Mesendoderm (in vitro differentiated cells): ENCODE data around the gene OR2F2.

Experiments
- DNase-seq: peaks from one replicate; pipeline ENCODE4 v3.0.0; 2013
- H2AK5ac ChIP-seq: 2 replicates; pipeline ENCODE4 v1.6.1; 2013; ENCODE audit warnings: low read length, inconsistent platforms
- H2BK120ac ChIP-seq: 2 replicates; pipeline ENCODE4 v1.6.1; 2013; ENCODE audit warnings: low read depth, mild to moderate bottlenecking, low read length, moderate library complexity, mixed read lengths
- H2BK15ac ChIP-seq: replicated peaks from 2 replicates; pipeline ENCODE4 v1.6.1; 2013; ENCODE audit warnings: low read depth, mild to moderate bottlenecking, moderate library complexity
- H2BK5ac ChIP-seq: 2 replicates; pipeline ENCODE4 v1.6.1; 2013; ENCODE audit warnings: low read length, inconsistent platforms
- H3K18ac ChIP-seq: 2 replicates; pipeline ENCODE4 v1.6.1; 2013; ENCODE audit warnings: mild to moderate bottlenecking, low read length, mixed read lengths
- H3K23ac ChIP-seq: one replicate; pipeline ENCODE4 v1.6.1; 2013; ENCODE audit warnings: low read length
- H3K27ac ChIP-seq: 2 replicates; pipeline ENCODE4 v1.5.1; 2013; ENCODE audit warnings: low read depth, mild to moderate bottlenecking, inconsistent platforms, low read length, moderate library complexity
- H3K27me3 ChIP-seq: 2 replicates; pipeline ENCODE4 v1.6.1; 2013; ENCODE audit warnings: low read length, control low read depth, mild to moderate bottlenecking, inconsistent platforms; ENCODE audit not compliant: insufficient read depth, poor library complexity
- H3K36me3 ChIP-seq: 2 replicates; pipeline ENCODE4 v1.6.1; 2013; ENCODE audit warnings: low read length, inconsistent platforms; ENCODE audit not compliant: control insufficient read depth, insufficient read depth
- H3K4ac ChIP-seq: one replicate; pipeline ENCODE4 v1.6.1; 2013; ENCODE audit warnings: low read depth, mild to moderate bottlenecking, low read length, moderate library complexity
- H3K4me1 ChIP-seq: 2 replicates; pipeline ENCODE4 v1.6.1; 2013; ENCODE audit warnings: low read depth, low read length, inconsistent platforms; ENCODE audit not compliant: control insufficient read depth
- H3K4me2 ChIP-seq: 2 replicates; pipeline ENCODE4 v1.6.1; 2013; ENCODE audit warnings: low read length
- H3K4me3 ChIP-seq: 2 replicates; pipeline ENCODE4 v1.5.1; 2013; ENCODE audit warnings: mild to moderate bottlenecking, low read length
- H3K56ac ChIP-seq: one replicate; pipeline ENCODE4 v1.6.1; 2013; ENCODE audit warnings: low read length
- H3K79me1 ChIP-seq: 2 replicates; pipeline ENCODE4 v1.6.1; 2013; ENCODE audit warnings: low read length, inconsistent platforms
- H3K79me2 ChIP-seq: 2 replicates; pipeline ENCODE4 v1.6.1; 2013; ENCODE audit warnings: mild to moderate bottlenecking, low read length; ENCODE audit not compliant: control insufficient read depth, insufficient read depth
- H3K9ac ChIP-seq: 2 replicates; pipeline ENCODE4 v1.6.1; 2013; ENCODE audit warnings: low read length, inconsistent platforms
- H4K5ac ChIP-seq: one replicate; pipeline ENCODE4 v1.6.1; 2013; ENCODE audit warnings: low read length
- H4K8ac ChIP-seq: one replicate; pipeline ENCODE4 v1.6.1; 2013; ENCODE audit warnings: low read depth, mild to moderate bottlenecking, control low read depth, low read length, moderate library complexity
- WGBS: extraction: QIAGEN DNeasy Blood & Tissue Kit; methylation state at CpG from one replicate; pipeline ENCODE4 v1.1.7; 2013; ENCODE audit warnings: low lambda C conversion rate, missing lambda C conversion rate; ENCODE audit not compliant: insufficient coverage; ENCODE audit errors: extremely low coverage; 5-methylcytosine and 5-hydroxymethylcytosine counted together

The OR2F2 gene

DNA sequence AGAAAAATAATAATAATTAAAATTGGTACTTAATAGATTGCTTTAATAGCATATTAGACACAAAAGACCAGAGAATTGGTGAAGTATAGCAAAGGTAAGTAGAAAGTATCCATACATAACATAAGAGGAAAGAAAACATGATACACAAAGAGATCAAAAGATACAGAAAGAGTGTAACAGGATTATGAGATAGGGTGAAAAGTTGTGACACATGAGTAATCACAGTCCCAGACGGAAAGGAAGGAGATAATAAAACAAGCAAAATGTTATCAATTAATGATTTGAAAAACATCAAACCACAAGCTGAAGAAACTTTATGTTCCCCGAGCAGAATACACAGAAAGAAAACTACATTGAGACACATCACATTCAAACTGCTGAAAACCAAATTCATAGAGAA, 43.6 kb upstream of the OR2F2 start:
- WGBS: no CpG with 5 or more reads among the region's 2 CpGs
- no peak overlapping the region for H3K4me2 ChIP-seq
- H3K9ac ChIP-seq: no peak overlapping the region
- H3K36me3 ChIP-seq: no peaks in the 10 kb centered on the region
- H3K79me1 ChIP-seq: peaks cover 5% of the 10 kb centered on the region
- H4K5ac ChIP-seq: no peak overlapping the region
- no peaks in the 10 kb centered on the region for H3K27me3 ChIP-seq
- no peak overlapping the region for H3K18ac ChIP-seq
- no peak overlapping the region for H2BK120ac ChIP-seq
- H3K27ac ChIP-seq: no peak overlapping the region
- H2BK5ac ChIP-seq: no peak overlapping the region
- DNase-seq: peak; percentile 30
- no peak overlapping the region for H4K8ac ChIP-seq
- no peak overlapping the region for H2BK15ac ChIP-seq
- H3K56ac ChIP-seq: no peak overlapping the region
- H3K23ac ChIP-seq: no peak overlapping the region
- H3K4me3 ChIP-seq: no peak overlapping the region
- no peak overlapping the region for H3K4ac ChIP-seq
- peaks cover 9% of the 10 kb centered on the region for H3K79me2 ChIP-seq
- no peak overlapping the region for H2AK5ac ChIP-seq
- no peaks in the 10 kb centered on the region for H3K4me1 ChIP-seq

GRCh38 chr7:143892527-143893300, 42.3 kb upstream of the OR2F2 start:
- Histone ChIP-seq H2BK120ac (no peak overlapping the region), H3K79me2 (peaks cover 10% of the 10 kb centered on the region), H3K23ac (no peak overlapping the region), H3K18ac (no peak overlapping the region), H3K4me3 (no peak overlapping the region), H4K8ac (no peak overlapping the region), H3K4ac (no peak overlapping the region), H3K27me3 (no peaks in the 10 kb centered on the region), H3K79me1 (peaks cover 5% of the 10 kb centered on the region), H3K4me1 (no peaks in the 10 kb centered on the region), H2BK5ac (no peak overlapping the region), H3K56ac (no peak overlapping the region), H2AK5ac (no peak overlapping the region), H3K4me2 (no peak overlapping the region), H2BK15ac (no peak overlapping the region), H3K27ac (no peak overlapping the region), H3K36me3 (no peaks in the 10 kb centered on the region), H4K5ac (no peak overlapping the region), H3K9ac (no peak overlapping the region)
- whole genome bisulfite sequencing: no CpG with 5 or more reads among the region's 5 CpGs
- peak; percentile 89 for DNase-seq

DNA sequence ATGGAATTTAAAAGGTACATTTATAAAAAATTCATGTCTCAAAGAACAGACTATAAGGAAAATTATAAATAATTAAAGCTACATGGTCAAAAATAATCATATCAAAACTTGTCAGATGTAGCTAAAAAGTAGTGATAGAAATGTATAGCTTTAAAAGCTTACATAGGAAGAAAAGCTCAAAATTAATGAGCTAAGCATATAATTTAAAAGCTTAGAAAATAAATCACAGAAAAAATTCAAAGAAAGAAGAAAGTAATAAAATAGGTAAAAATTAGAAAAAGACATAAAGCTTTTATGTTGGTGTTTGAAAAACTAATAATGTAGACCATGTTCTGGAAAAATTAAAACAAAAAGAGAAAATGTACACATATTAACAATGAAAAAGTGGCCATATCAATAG, 38.4 kb upstream of the OR2F2 start:
- Histone ChIP-seq H3K4me1 (peaks cover 3% of the 10 kb centered on the region), H3K79me2 (peaks cover 22% of the 10 kb centered on the region), H3K23ac (no peak overlapping the region), H3K18ac (no peak overlapping the region), H3K9ac (no peak overlapping the region), H3K4me2 (no peak overlapping the region), H3K56ac (no peak overlapping the region), H3K4ac (no peak overlapping the region), H3K27me3 (no peaks in the 10 kb centered on the region), H2BK15ac (no peak overlapping the region), H2AK5ac (no peak overlapping the region), H2BK5ac (no peak overlapping the region), H3K79me1 (no peaks in the 10 kb centered on the region), H3K4me3 (no peak overlapping the region), H4K8ac (no peak overlapping the region), H3K27ac (no peak overlapping the region), H4K5ac (no peak overlapping the region), H2BK120ac (no peak overlapping the region), H3K36me3 (no peaks in the 10 kb centered on the region)
- no peak for DNase-seq

- Histone ChIP-seq H3K4me2 (no peak overlapping the region), H3K79me2 (peaks cover 22% of the 10 kb centered on the region), H3K4me1 (peaks cover 3% of the 10 kb centered on the region), H3K27ac (no peak overlapping the region), H2BK120ac (no peak overlapping the region), H3K79me1 (no peaks in the 10 kb centered on the region), H2BK5ac (no peak overlapping the region), H3K4ac (no peak overlapping the region), H4K8ac (no peak overlapping the region), H3K27me3 (no peaks in the 10 kb centered on the region), H4K5ac (no peak overlapping the region), H3K36me3 (no peaks in the 10 kb centered on the region), H3K18ac (no peak overlapping the region), H2BK15ac (no peak overlapping the region), H3K4me3 (no peak overlapping the region), H2AK5ac (no peak overlapping the region), H3K23ac (no peak overlapping the region), H3K9ac (no peak overlapping the region), H3K56ac (no peak overlapping the region)
- no peak for DNase-seq
- no CpG with 5 or more reads among the region's 1 CpG for WGBS
These were observed 36.2 kb upstream of the OR2F2 start for GRCh38 chr7:143898810-143899209.

DNA sequence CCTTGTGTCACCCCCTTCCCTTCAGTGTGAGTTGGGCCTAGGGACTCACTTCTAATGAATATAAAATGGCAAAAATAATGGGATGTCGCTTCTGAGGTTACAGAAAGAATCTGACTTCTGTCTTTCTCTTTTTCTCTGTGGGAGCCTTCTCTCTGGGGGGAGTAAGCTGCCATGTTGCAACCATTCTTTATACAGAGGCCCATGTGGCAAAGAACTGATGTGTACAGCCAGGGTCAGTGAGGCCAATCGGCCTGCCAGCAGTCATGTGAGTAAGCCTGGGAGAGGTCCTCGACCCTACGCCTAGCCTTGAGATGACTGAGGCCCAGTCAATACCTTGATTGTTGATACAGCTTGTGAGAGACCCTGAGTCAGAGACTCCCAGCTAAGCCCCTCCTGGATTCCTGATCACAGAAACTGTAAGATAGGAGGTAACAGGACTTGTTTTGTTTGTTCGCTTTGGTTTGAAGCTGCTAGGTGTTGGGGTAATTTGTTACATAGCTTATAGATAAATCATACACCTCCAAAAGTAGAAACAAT, 34.7 kb upstream of the OR2F2 start:
- no peak overlapping the region for H2AK5ac ChIP-seq
- H3K4me3 ChIP-seq: no peak overlapping the region
- H3K79me2 ChIP-seq: peaks cover 22% of the 10 kb centered on the region
- H2BK15ac ChIP-seq: no peak overlapping the region
- H3K18ac ChIP-seq: peak overlapping the region; percentile 31
- H3K4ac ChIP-seq: no peak overlapping the region
- WGBS: no CpG with 5 or more reads among the region's 5 CpGs
- no peak overlapping the region for H2BK120ac ChIP-seq
- H3K27ac ChIP-seq: no peak overlapping the region
- H3K4me2 ChIP-seq: peak overlapping the region; percentile 7
- no peak overlapping the region for H4K5ac ChIP-seq
- peaks cover 5% of the 10 kb centered on the region for H3K4me1 ChIP-seq
- H3K36me3 ChIP-seq: no peaks in the 10 kb centered on the region
- H3K56ac ChIP-seq: peak overlapping the region; percentile 26
- no peak overlapping the region for H4K8ac ChIP-seq
- H2BK5ac ChIP-seq: no peak overlapping the region
- H3K27me3 ChIP-seq: no peaks in the 10 kb centered on the region
- peak; percentile 65 for DNase-seq
- no peak overlapping the region for H3K23ac ChIP-seq
- H3K9ac ChIP-seq: peak overlapping the region; percentile 12
- no peaks in the 10 kb centered on the region for H3K79me1 ChIP-seq

DNA sequence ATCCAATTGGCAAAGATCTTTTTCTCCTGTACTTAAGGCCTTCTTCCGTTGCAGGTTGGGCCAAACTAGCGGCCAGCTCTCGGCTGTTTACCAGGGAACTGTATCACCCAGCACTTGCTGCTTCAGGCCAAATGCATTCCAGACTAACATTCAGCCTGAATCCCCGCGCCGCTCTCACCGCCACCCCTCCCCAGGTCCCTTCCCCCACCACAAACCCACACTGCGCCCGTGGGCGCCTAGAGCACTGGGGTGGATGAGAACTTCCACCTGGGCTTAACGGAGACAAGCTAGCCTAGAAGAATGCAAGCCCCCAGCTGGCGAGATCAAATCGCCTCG, 33.7 kb upstream of the OR2F2 start:
- peak overlapping the region; percentile 18 for H3K4me2 ChIP-seq
- H3K23ac ChIP-seq: no peak overlapping the region
- no peaks in the 10 kb centered on the region for H3K36me3 ChIP-seq
- no peak overlapping the region for H2AK5ac ChIP-seq
- no peak overlapping the region for H2BK5ac ChIP-seq
- no CpG with 5 or more reads among the region's 14 CpGs for WGBS
- peak overlapping the region; percentile 95 for H3K9ac ChIP-seq
- DNase-seq: no peak
- no peak overlapping the region for H2BK120ac ChIP-seq
- H4K8ac ChIP-seq: no peak overlapping the region
- peak overlapping the region; percentile 98 for H3K27ac ChIP-seq
- H3K4me3 ChIP-seq: peak overlapping the region; percentile 67
- peak overlapping the region; percentile 78 for H3K18ac ChIP-seq
- no peak overlapping the region for H3K4ac ChIP-seq
- H3K4me1 ChIP-seq: peaks cover 8% of the 10 kb centered on the region
- H3K27me3 ChIP-seq: no peaks in the 10 kb centered on the region
- no peak overlapping the region for H4K5ac ChIP-seq
- no peaks in the 10 kb centered on the region for H3K79me1 ChIP-seq
- peak overlapping the region; percentile 98 for H3K56ac ChIP-seq
- no peak overlapping the region for H2BK15ac ChIP-seq
- peaks cover 22% of the 10 kb centered on the region for H3K79me2 ChIP-seq
